Skin of body (tissue), 2 donors: ENCODE results near the gene EPB42. TPM values are rescaled to one million over a fixed set of nuclear protein-coding genes. Genes with fewer than 3 reads are reported as not detected.

Experiments
- DNase-seq: peaks from one replicate; lab custom pipeline; 2025; lab: John Stamatoyannopoulos, UW
- total RNA-seq: library from RNA; depleted of rRNA; stranded (reverse); fragments of >200 nt; gene quantifications from one replicate; pipeline ENCODE4 v1.2.3, GENCODE V29; 2014

Gene EPB42
- 10.4 TPM for total RNA-seq

DNA sequence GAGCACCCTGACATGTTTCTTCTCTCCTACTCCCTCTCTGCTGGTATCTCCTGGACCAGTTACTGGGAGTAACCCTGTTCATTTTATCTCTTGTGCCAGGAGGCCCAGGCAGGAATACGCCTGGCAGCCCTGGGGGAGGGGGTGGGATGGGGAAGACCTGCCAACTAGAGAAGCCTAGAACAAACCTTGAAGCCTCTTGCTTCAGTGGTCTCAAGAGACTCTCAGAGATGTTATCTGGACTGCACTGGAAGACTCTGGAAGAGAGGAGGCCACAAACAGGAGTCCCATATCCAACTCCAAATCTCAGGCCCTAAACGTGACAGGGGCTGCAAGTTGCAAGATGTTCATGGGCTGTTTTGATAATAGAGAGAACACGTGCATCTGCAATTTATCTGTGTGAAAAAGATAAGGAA is at the start of gene EPB42:
TSS of gene EPB42 (minus strand) at position 28 of the 413 bp plus-strand sequence. CDS start 193 bp downstream, outside the sequence.
- no peak for DNase-seq

DNA sequence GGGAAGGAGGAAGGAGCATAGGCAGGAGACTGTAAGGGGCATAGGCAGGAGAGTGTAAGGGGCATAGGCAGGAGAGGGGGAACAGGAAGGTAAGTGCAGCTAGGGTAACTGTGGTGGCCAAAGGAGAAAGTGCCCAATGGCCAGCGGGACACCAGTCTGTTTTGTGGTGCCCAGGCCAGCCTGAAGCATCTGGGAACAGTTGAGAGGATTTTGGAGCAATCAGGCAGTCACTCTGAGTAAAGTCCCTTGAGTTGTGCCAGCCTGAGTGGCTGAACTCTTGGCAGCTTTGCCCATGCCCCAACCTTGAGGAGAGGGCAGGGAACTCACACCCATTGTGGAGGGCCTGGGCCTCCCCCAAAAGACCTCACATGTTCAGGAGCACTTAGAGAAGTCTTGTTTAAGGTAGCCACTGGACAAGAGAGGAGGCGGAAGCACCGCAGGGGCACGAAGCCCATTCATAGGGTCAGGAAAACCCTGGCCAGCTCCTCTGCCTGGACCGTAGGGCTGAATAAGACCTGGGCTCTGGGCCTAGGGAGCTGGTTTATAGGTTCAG is 49.4 kb upstream of the EPB42 start:
- no peak for DNase-seq

DNA sequence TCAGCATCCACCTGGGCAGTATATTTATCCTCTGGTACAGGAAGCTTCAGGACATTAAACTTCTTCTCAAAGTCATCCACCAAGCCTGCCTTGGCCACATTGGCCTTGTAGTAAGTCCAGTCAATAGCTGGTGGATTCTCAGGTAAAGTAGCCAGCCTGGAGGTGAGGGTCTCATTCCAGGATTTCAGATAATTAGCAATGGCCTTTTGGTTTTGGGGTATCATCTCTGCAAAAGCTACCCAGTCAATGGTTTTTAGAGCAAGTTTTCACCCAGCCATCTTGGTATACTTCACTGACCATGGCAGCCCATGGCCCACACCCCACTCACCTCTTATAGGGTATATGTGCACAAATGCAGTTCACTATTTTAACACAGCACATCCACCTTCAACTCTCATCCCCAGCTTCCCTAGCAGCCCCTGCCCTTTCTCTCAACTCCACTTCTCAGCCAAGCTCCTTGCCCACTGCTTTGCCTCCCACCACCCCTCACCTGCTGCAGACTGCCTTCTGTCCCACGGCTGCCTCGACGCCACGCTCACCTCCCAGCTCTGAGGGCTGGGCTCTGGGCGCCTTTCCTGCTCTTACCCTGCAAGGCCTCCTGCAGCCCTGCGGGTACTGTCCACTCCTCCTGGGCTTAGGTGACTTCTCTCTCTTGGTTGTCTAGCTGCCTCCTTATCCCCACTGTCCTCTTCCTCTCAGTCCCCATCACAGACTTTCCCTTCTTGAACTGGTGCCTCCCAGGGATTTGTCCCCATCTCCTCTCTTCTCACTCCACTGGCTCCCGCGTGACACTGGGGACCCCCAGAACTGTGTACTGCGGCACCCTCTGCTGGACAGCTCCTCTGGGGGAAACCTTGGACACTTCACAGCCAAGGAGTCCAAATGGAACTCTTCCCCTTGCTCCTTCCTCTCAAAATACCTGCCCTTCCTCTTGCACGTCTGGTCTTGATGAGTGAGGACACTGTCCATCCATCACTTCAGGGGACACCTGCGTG is 47.6 kb upstream of the EPB42 start:
- DNase-seq, result no peak

DNA sequence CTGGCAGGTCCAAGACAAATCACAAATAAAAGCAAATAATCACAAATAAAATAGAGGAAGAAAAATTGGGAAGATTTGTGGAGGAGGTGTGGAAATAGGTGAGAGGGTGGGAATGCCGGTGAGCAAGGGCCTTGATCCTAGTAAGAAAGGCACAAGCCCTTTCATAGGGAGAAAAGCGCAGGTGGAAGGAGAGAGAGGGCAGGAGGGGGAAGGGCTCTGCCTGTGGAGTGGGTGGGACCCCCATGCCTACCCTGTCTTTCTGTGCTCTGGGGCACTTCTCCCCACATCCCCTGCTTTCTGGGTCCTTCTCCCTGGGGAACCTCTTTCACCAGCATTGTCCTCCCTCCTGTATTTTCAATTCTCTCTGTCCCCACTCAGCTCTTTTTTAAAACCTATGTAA is 46.6 kb upstream of the EPB42 start:
- DNase-seq, result no peak

DNA sequence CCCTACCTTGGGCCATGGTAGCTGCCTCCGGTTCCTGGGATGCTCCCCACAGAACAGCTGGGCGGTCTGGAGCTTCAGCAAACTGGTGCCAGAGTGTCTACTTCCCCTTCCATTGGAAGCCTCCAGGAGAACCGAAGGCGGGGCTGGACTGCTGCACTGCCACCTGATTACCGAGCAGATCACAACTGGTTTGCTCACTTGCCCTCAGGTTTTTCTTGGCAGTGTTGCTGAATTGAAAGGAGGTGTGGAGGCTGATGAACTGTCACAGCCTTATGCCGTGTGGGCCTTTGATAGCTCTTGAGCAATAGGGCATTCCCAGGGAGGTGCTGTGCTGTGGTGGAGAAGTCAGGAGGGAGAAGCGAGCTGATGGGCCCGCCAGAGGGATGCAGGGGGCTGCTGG is 46.0 kb upstream of the EPB42 start, which contains the start of gene TGM5:
TSS of gene TGM5 (minus strand) at position 95 of the 400 bp plus-strand sequence. CDS start at position 16, 79 bp downstream.
- no peak for DNase-seq

DNA sequence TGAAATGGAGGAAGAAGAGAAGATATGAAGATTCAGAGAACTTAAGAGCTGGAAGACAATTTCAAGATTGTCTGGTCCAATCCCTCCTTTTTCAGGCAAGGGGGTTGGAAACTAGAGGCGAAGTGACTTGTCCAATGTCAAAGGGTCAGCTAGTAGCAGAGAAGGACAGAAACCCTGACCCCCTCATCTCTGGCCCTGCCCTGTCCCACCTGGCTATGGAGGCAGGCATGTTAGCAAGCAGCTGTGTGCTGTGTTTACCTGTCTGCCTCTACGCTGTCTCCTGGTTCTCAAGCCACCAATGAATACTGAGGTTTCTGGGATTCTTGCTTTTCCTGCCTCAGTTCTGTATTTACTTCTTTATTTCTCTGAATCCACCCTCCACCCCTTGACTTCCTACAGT is 45.6 kb upstream of the EPB42 start:
- DNase-seq, result no peak

DNA sequence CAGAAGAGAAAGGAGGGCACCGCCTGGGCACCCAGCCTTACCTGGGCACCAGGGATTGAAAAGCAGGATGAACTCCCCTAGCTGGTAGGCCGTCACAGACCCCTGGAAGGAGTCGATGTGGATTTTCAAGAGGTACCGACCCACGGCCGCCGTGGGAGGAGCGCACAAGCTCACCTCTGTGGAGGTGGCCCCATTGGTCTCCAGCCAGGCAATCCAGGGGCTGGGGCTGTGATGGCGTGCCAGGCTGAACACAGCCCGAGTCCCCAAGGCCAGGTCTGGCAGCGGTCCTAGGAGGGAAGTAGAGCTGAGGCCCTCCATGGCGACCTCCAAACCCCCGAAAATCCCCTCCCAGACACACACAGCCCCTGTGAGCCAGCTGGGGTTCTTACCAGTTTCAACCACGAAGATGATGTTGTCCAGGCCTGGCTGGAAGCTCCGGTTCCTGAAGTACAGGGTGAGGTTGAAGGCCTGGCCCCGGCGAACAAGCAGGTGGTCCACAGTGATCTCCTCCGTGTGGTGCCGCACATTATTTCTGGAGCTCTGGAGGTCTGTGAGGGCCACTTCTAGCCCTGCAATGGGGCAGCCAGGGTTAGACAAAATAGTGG is 39.3 kb upstream of the EPB42 start:
- DNase-seq, result no peak

DNA sequence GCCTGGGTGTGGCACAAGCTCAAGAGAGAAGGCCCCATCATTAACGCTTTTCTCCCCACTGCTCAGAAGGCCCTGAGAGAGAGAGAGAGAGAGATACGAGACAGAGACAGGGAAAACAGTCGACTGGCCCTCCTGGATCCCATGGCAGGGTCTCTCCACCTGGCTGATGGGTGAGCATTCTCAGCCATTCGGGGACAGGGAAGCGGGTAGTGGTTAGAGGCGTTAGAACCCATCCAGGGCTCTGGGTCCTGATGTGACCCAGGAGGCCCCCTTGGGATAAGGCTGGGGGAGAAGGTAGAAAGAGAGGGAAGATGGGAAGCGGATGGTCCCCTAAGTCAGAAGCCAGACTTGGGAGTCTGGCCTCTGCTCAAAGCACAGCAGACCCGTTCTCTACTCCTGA is 38.0 kb upstream of the EPB42 start:
- DNase-seq, result no peak

DNA sequence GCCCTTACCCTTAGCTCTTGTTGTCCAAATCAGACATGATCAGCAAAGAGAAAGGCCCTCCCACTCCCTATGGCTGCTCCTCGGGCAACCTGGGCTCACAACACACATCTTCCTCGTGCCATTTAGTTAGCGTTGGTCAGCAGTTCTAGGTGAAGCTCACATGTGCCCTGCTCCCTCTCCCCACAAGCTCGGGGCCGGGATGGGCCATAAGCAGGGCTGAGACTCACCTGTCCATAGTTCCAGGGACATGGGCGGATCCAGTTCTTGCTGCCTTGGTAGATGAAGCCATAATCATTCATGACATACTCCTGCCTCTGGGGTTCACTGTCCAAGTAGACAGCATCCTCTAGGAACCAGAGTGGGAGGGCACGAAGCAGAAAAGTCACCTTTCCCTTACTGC is 35.5 kb upstream of the EPB42 start:
- DNase-seq, result no peak

DNA sequence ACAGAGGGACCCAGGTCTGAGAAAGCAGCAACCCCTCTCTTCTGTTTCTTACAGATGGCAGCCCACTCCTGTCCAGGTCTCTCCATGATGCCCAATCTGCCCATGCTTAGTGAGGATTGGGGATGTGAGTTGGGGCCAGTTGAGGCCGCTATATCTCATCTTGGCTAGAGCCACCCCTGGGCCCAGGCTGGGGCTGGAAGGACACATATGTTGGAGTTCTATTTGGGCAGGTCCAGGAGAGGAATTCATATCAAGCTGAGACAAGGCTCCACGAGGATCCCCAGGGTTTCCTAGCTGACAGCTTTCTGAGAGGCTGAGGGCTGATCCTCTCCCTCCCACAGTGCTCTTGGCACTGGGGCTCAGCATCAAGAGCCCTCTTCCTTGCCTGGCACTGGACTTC is 34.6 kb upstream of the EPB42 start:
- no peak for DNase-seq

DNA sequence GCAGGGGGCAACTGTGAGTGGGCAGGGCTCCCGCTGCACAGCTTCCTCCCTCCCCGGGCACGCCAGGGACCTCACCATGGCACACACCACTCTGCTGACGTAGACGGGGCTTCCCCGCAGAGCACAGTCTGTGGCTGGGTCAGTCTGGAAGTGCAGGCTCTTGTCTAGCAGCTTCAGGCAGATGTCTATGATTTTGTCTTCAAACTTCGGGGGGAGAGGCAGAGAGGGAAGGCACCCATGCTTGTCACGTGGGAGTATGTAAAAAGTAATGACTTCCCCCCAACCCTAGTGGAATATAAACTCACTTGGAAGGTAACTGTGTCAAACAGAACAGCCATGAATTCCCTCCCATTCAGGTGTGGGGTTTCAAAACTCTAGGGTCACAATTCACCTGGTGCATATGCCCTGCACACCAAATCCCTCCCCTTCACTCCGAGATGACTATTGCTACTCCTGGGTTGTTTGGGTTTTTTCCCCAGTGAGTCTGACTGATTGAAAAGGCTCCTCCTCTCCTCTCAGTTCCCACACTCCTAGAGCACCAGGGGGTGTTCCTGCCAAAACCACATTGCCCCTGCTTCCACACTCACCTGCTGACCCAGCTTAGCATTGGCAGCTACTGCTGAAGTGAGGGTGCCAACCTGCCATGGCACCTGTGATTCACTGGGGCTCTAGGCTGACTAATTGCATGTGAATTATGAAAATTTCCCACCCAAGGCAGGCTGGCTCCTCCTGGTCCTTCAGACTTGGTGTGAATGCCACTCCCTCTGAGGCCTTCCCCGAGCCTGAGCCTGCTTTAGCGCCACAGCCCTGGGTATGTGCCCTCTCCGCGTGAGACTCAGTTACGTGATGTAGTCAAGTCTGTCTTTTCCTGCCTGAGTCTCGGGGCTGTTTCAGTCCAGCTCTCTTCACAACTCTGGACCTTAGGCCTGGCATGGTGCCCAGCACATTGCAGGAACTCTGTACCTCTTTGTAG is 32.9 kb upstream of the EPB42 start:
- no peak for DNase-seq

DNA sequence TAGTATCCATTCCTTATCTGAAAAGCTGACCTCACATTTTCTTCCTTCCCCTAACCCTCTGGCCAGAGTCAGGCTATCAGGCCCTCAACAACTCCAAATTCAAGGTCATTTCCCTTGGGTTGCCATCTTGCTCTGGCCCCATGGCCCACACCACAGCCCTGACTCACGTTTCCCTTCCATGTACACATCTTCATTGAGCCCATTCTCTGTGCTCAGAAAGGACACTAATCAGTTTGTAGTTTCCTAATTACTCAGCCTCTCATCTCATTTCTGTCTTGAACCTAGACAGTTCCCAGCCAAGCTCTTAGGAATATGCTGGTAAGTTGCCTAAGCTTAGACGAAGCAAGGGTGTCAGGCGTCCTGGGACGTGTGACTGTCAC is 31.0 kb upstream of the EPB42 start:
- no peak for DNase-seq

DNA sequence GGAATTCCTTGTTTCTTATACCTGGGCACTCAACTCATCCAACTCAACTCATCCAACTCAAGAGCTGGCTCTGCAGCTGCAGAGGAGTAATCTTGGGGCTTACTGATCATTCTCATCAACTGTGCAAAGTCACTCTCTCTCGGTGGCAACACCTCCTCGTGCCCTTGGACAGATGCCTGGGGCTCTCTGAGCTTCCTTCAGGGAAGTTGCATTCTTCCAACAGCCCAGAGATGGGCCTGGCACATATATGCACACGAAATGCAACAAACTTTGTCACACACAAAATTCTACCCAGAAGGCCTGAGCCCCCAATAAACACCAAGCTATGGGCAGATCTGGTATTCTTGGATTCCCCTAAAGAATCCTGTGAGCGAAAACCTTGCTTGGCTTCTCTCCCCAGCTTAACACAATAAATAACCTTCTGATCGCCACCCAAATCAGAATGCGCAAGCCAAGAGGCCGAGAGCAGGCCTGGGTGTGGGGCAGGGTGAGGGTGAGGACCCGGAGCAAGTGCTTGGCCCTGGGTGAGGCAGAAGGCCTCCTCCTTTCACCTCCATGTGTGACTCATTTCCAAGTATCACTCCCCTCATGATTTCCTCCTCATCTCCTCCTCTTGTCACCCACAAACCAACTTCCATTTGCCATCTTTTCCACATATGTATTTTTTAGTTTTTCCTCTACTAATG is 30.5 kb upstream of the EPB42 start:
- no peak for DNase-seq

DNA sequence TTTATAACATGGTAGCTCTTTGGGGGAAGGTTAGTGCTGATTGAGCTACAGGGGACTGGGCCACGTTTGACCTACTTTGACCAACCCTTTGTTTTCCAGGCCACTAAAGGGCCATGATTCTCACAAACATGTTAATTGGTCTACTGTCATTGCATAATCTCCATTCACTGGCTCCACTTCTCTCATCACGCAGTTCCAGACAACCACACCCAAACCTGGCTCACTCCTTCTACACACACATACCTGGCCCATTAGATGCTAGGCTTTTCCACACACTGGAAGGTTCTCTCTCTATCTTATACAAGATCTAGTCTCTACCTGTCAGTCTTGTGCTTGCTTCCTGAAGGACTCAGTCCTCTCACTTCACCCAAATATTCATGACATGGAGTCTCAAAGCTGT is 30.0 kb upstream of the EPB42 start:
- no peak for DNase-seq

DNA sequence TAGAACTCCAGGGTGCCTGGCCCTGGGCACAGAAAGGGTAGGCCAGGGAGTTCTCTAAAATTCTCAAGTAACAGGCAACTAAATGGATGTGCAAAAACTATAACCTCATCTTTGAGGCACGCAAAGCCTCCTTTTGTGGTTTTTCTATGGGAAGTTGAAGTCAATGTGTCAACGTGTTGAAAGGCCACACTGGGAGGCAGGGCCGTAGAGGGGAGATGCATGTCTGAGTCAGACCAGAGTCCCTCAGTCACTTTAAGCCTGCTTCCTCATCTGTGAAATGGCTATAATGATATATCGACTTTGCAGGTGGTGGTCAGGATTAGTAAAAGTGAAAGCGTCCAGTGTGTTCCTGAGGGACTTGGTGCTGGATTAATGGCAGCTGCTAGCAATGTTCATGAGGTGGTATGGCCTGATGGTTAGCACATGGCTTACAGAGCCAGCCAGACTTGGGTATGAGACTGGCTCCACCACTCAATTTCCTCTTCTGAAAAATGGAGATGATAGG is 28.9 kb upstream of the EPB42 start:
- no peak for DNase-seq

DNA sequence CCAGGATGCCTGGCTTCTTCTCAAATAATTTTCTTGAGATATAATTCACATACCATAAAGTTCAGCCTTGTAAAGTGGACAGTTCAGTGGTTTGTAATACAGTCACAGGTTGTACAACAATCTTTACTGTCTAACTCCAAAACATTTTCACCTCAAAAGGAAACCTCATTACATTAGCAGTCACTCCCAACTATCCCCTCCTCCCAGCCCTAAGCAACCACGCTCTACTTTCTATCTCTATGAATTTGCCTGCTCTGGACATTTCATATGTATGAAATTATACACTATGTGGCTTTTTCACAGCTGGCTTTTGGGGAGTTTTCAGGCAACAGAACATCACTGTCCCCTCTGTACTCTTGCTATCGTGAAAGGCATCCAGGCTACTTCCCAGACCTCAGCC is 28.4 kb upstream of the EPB42 start:
- no peak for DNase-seq

DNA sequence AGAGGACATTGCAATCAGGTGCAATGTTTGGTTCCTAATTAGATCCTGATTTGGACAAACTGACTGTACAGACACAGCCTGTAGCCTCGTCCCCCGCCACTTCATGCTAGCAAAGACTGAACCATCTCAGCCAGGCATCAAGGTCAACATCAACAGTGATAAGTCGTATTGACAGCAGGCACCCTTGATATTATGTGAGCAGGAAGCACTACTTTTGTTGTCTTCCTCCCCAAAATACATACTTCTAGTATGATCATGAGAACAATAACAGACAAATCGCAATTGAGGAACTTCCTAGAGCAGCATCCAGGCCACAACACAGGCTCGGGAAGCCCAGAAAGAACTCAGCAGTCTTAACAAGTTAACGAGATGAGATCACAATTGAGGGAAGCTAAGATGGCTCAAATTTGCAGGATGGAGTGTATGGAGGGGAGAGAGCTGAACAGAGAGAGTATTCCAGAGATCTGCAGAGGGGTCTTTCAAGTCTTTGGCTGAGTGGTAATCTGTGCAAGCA is 25.5 kb upstream of the EPB42 start:
- DNase-seq, result no peak

DNA sequence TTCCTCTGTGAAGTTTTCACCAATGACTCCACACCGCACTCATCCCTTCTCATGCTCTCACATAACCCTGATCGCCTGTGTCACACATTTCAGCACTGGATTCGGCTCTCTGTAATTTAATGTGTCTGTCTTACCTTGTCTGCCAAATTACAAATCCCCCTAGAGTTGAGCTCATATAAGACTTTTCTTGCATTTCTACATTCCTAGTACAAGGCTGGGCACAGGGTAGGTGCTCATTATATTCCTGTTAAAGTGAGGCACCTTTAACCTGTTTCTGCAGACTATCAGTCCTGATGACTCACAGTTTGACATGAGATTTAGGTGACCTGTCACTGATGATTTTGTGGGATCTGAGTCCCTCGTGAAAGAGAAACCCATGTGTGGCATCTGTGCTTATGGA is 23.3 kb upstream of the EPB42 start:
- DNase-seq, result no peak

DNA sequence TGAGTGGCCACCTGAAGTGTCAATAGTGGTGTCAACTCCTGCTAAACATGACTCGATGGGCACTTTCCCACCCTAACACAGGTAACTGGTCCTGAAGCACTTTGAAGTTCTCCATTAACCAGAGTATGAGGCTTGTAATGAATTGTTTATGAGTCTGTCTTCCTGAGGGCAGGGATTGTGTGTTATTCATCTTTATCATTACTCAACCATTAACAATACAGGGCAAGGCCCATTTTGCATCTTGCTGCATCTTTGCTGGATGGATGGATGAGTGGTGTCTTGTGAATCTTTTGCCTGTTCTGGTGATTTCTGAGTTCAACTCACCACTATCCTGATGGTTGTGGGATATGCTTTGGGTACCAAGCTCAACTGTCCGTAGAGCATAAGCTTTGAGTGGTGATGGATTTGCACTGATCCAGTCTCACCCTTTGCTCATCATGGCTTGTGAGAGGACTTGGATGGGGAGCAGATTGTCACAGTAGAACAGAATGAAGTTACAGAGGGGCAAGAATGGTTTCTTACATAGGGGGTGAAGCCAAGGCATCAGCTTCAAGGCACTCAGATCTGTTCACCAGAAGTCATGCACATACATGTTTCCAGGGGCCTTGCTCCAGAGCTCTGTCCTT is 22.3 kb upstream of the EPB42 start:
- no peak for DNase-seq

DNA sequence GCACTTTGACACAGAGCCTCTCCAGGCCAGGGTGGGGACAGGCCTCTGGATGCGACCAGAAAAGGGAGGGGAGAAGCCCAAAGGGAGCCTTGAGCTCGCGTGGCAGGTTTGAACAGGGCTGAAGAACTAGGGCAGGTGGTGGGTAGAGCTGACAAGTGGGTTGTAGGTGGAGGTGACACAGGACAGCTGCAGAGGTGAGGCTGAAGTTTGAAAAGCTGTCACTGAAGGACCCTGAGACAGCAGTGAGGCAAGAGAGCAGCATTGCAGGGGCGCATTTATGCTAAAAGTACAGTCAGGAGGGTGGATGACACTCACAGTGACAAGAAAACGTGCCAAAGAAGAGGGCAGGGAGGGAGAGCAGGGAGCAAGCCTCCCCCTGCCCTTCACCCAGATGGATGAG is 21.8 kb upstream of the EPB42 start:
- no peak for DNase-seq
